GM18517 (cell line): ENCODE measurements around the gene TRAPPC14.
"Not testable (repeated sequence)": the region's sequence is repeated elsewhere in the genome, so short reads cannot be mapped to it uniquely, and the experiment has no call there.

Experiments
- ATAC-seq: cut with Tn5 transposase; IDR thresholded peaks from one replicate; pipeline ENCODE4 v1.9.1; 2021; ENCODE audit warnings: mild to moderate bottlenecking, moderate library complexity; ENCODE audit not compliant: unreplicated experiment

The TRAPPC14 gene

DNA sequence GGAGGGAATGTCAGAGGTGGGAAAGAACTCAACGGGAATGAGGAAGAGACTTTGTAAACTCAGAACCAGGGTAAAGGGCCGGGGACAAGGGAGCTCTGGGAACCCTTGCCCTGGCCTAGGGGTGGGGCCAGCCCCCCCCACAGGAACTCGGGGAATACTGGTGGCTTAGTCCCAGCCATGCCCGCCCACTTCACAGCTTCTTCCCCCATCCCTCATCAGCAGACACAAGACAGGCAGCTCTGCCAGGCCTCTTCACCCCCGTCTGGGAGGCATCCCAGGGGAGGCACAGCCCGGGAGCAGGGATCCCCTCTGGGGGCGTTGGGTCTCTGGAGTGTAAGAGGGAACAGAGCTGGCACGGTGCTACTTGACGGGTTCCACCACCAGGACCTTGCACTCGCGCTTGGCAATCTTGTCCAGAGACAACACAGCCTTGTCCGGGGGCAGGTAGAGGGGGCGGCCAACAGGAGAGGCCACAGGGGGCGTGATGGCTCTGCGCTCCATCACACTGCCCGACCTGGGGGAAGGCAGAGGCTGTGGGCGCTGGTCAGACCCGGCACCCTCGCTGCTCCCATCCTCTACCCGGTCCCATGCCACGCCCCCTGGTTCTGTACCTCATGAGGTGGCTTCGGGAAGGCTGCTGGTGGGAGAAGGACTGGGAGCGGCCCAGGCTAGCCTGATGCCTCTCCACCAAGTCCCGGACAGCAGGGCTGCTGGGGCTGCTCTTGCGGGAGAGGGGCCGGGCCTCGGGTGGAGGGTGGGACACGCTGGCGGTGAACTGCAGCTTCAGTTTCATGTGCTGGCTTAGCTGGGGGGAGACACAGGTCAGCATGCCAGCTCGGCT, 3.7 kb downstream of the TRAPPC14 start:
- ATAC-seq, result no peak

DNA sequence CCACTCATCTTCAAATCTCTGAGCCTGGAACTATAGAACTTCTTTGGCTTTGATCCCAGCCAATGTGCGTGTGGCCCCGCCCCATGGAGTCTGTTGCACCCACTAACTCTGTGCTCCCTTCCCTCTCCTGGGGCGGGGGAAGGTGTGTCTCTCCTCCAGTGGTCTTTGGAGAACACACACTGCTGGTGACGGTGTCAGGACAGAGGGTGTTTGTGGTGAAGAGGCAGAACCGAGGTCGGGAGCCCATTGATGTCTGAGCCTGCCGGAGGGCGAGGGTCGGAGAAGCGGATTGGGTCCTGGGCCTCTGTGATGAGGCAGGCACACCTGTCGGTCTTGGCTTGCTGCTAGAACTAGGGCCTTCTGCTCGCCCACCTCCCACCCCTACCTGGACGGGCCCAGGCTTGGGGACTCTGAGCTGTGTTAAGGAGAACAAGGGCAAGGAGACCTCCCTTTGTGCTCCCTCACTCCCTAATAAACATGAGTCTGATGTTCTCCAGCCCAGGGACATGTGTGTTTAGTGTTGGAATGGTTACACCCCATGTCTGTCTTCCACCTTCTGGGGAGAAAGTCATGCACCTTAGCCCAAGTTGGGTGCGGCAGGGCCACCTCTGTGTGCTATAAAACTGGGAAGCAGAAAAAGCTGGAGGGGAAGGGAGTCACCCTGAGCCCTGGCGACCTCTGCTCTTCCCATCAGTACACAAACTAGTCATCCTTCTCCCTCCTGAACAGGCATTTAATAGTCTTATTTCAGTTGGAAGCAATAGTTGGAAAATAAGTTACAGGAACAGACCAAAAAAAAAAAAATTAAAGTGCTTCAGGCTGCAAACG, 4.6 kb downstream of the TRAPPC14 start:
- no peak for ATAC-seq

DNA sequence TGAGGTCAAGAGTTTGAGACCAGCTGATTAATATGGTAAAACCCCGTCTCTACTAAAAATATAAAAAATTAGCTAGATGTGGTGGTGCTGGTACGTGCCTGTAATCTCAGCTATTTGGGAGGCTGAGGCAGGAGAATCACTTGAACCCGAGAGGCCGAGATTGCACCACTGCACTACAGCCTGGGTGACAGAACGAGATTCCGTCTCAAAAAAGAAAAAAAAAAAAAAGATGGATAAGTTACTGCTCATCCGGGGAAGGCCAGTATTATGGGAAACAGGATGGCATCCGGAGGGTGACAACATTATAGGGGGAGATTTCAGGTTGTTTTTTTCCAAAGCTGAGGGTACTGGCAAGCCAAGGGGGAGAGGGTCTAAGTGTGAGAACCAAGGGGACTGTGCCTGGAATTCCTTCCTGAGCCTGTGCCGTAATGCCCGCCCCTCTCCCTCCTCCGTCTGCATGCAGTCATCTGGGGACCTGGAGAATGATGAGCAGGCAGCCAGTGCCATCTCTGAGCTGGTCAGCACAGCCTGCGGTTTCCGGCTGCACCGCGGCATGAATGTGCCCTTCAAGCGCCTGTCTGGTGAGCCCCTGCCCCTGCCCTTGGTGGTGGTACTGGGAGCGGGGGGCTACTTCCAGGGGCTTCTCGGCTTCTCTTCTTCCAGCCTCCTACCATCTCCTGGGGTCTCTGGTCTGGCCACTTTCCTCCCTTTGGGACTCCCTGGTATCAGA, 5.4 kb downstream of the TRAPPC14 start:
- no peak for ATAC-seq

DNA sequence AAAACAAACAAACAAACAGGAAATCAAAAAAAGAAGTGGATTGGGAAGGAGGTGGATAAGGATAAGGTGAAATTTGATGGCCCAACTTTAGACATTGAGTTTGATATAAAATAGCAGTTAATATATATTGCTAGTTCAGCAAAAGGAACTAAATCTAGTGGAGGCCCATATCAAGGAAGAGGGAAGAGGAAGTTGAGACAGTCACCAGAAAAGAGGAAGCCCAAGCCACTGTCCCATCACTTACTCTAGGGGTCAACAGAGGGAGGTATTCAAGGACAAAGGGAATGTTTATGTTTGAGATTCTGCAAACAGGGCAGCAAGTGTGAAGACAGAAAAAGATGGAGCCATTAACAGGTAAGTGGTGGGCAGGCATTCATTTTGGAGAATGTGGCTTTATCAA, 6.1 kb downstream of the TRAPPC14 start:
- ATAC-seq, result no peak

DNA sequence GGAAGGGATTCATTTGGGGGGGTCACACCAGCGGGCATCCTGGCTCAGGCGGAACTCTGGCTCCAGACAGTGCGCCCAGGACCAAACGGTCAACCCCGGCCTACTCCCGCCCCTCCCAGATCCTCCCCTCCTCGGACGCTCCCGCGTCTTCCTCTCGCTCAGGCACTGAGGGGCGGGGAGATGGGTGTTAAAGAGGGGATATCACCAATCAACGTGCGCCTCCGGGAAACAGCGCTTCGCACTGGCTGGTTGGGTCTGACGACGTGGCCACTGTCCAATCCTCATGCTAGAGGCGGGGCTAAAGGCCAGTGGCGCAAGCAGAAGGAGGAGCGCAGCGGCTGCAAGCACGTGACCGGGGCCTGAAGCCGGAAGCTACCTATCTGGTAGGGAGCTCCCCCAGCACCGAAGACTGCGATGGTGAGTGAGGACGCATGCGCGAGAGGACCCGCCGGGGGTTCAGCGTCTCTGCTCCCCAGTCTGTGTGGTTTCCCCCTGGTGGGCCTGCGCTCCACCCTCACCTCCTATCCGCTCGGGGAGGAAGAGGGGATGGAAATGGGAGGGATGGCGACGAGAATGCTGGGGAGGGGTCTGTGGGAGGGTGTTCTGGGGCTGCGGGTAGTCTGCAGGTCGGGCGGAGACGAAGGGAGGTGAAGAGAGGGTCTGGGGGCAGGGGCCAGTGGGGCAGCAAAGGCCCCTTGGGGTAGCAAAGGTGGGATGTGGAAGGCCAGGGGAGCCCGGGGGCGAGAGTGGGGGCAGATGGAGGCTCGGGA, 9.8 kb downstream of the TRAPPC14 start, which contains the start of gene LAMTOR4:
Gene LAMTOR4, plus strand, starts transcription at position 360 of the 770 bp plus-strand sequence. Its CDS starts 55 bp downstream, at position 415.
- peak; percentile 98 for ATAC-seq

DNA sequence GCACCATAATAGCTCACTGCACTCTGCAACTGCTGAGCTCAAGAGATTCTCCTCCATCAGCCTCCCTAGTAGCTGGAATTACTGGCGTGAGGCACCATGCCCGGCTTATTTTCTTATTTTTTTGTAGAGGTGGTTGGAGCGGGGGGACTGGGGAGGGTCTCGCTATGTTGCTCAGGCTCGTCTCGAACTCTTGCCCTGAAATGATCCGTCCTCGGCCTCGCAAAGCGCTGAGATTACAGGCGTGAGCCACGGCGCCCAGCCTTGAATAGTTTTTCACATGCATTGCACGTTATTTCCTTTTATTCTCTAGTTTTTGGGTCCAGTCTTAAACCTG, 10.3 kb downstream of the TRAPPC14 start:
- no peak for ATAC-seq

DNA sequence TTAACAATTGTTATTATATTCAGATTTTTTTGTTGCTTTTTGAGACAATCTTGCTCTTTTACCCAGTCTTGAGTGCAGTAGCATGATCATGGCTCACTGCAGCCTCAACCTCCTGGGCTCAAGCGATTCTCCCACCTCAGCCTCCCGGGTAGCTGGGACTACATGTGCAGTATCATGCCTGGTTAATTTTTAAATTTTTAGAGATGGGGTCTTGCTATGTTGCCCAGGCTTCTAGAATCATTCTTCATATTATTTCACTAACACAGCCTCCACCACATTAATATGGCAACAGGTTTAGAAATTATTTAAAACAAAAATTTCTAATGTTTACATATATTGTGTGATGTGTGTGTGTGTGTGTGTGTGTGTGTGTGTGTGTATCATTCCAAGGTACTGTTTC, 11.2 kb downstream of the TRAPPC14 start:
- ATAC-seq, result no peak

DNA sequence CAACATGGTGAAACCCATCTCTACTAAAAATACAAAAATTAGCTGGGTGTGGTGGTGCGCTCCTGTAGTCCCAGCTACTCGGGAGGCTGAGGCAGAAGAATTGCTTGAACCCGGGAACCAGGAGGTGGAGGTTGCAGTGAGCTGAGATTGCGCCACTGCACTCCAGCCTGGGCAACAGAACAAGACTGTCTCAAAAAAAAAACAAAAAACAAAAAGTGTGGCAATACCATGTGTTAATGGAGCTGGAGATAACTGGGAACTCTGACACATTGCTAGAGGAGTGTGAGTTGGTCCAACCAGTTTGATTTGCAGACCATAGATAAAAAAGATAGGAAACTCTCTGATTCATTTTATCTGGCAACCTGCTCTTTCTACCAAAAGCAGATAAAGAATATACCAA, 12.2 kb downstream of the TRAPPC14 start:
- not testable (repeated sequence) for ATAC-seq

DNA sequence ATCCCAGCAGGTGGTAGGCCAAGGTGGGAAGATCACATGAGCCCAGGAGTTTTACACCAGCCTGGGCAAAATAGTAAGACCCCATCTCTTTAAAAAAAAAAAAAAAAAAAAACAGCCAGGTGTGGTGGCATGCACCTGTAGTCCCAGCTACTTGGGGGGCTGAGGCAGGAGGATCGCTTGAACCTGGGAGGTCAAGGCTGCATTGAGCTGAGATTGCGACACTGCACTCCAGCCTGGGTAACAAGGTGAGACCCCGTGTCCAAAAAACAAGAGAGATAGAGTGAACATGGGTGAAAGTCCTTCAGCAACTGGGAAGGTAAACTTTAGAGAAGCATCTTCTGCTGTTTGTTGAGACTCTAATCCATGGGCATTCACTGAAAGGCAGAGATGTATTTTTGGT, 16.1 kb downstream of the TRAPPC14 start:
- no peak for ATAC-seq

DNA sequence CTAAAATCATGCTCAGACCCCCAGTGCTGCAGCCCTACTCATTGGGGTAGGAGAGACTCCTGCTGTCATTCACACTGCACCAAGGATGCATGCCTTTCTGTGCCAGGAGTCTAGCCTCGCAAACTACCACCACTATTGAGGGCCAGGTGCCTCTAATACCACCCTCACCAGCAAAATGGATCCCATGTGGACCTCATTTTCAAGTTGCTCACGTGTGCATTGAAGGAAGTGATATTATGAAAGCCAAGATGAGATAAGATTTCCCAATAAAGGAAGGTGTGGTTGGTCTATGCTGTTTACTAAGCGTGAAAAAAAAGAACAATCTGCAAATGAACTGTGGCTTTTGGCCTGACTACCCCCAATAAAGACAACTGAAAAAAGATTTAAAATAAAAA, 17.0 kb downstream of the TRAPPC14 start:
- ATAC-seq, result no peak

DNA sequence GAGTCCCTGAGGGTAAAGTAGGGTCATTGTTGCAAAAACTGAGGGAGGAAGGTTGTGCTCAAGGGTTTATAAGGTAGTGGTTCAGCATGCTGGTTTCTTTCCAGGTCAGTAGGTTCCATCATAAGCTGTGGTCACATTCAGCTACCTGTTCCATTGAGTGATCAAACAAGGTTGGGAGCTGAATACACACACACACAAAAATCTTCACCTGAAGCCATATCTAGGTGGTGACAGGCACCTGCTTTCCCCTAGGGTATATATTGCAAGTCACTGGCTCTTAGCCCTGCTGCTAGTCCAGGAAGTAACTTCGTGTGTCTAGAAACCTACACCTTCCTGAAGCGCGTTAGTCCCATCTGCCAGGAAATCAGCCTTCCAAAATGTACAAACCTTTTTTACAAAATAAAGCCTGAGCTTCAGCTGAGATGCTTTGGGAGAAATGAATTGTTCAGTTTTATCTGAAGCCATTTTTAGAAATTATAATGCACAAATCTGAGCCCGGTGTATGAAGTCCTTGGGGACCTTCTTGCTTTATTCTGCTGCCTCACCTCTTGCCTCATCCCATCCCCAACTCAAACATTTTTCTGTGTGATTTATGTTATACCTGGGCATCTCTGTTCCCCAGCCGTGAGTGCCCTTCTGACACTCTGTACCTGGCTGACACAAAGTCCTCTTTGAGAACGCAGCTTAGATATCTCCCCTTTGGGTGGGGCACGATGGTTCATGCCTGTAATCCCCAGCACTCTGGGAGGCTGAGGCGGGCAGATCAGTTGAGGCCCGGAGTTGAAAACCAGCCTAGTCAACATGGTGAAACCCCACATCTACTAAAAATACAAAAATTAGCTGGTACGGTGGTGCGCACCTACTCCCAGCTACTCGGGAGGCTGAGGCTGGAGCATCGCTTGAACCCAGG, 20.4 kb downstream of the TRAPPC14 start:
- ATAC-seq, result no peak

DNA sequence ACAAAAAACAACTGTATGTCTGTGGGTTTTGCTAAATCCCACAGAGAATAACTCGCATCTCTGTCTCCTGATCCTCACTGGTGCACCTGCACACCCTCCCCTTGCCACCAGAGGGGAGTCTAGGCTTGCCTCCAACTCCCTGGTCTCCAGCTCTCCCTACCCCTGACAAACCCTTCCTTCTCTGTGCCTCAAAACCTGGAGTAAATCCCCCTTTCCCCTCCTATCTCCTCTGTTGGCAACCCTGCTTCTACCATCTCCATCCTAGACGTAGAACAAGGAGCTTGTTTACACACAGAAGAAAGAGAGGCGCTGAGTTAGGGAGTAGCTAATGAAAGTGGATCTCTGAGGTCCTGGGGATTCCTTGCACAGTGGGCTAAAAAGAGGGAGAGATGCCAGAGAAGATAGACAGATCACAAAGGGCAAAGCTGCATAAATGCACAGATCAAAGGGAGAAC, 25.8 kb downstream of the TRAPPC14 start:
- ATAC-seq, result peak; percentile 50

DNA sequence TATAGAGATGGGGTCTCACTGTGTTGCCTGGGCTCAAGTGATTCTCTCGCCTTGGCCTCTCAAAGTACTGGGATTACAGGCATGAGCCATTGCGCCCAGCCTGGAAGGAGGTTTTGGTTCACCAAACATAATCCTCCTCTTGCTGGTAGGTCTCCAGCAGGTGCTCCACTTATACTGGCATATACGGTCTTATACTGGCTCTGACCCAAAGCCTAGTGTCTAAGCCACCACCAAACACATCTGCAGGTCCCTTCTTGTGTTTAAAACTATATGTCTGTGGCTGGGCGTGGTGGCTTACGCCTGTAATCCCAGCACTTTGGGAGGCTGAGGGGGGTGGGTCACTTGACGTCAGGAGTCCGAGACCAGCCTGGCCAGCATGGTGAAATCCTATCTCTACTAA, 26.4 kb downstream of the TRAPPC14 start:
- ATAC-seq, result no peak

DNA sequence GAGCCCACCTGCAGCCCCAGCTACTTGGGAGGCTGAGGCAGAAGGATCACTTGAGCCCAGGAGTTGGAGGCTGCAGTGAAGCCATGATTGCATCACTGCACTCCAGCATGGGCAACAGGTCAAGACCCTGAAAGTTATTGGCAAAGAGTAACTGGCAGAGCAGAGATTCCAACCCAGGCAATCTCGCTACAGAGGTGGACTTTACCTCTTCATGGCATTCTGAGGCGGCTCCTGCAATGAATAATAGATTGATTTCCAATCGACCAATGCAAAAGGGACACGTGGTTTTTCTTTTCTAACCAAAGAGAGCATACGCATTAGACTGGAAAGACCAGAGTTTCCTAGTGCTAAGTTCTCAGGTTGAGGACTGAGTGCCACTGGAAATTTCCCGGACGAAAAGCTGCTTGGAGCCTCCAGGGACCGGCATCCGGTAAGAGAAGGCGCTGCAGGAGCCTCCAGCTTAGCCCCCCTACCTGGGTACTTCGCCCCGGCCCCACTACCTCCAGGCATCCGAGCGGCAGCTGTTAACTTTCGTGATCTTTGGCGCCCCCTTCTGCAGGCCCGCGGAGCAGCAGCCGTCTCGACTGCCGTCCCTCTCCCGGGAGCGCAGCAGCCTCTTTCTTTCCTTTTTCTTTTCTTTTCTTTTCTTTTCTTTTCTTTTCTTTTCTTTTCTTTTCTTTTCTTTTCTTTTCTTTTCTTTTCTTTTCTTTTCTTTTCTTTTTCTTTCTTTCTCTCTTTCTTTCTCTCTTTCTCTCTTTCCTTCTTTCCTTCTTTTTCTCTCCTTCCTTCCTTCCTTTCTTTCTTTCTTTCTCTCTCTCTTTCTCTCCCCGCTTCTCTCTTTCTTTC, 27.7 kb downstream of the TRAPPC14 start:
- no peak for ATAC-seq

DNA sequence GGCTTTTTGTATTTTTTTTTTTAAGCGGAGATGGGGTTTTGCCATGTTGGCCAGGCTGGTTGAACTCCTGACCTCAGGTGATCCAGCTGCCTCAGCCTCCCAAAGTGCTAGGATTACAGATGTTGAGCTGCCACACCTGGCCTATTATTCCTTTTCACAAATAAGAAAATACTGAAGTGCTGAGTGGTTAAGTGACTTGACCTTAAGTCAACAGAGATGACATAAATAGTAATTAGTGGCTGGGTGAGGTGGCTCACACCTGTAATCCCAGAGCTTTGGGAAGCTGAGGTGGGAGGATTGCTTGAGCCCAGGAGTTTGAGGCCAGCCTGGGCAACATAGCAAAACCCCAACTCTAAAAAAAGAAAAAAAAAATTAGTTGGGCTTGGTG, 28.3 kb downstream of the TRAPPC14 start:
- ATAC-seq, result not testable (repeated sequence)

DNA sequence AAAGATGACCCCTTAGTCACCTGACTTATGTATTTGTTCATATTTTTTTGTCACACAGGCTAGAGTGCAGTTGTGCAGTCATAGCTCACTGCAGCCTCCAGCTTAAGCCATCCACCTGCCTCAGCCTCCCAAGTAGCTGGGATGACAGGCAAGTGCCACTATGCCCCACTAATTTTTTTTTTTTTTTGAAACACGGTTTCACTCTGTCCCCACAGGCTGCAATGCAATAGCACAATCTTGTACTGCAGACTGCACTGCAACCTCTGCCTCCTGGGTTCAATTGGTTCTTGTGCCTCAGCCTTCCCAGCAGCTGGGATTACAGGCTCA, 29.9 kb downstream of the TRAPPC14 start:
- no peak for ATAC-seq

DNA sequence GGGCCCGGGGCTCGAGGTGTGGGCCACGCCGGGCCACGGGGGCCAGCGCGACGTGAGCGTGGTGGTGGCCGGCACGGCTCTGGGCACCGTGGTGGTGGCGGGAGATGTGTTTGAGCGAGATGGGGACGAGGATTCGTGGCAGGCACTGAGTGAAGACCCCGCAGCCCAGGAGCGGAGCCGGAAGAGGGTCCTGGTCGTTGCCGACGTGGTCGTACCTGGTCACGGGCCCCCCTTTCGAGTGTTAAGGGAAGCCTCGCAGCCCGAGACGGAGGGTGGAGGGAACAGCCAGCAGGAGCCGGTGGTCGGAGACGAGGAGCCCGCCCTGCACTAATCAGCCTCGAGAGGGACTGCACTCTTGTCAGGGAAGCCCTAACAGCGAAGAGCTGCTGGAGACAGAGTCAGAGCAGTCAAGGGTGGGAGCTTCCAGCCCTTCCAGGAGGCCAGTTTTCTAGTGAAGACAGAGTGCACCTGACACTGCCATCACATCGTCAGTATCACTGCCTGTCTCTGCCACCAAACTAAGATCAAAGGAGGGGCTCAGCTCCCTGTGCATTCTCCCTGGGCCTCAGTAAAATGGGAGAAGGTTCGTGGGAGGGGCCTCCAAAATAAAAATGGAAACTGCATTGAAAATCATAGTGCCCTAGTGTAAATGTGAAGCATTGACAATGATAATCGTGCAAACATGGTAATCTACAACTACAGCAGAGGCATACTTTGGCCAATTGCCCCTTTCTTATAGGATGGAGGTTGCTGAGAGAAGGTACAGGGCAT, 30.5 kb downstream of the TRAPPC14 start:
- ATAC-seq, result peak; percentile 8
